RCC 7860 (cell line): Measurements from ENCODE around the gene PRKCA.

Source experiments
- DNase-seq: peaks from one replicate; pipeline ENCODE4 v3.0.0-alpha.2; 2015; ENCODE audit warnings: low spot score
- FAIRE-seq: peaks from 2 replicates; lab custom pipeline; 2012; peaks lifted over from hg19 to GRCh38; lab: Jason Lieb, UNC

PRKCA gene

DNA sequence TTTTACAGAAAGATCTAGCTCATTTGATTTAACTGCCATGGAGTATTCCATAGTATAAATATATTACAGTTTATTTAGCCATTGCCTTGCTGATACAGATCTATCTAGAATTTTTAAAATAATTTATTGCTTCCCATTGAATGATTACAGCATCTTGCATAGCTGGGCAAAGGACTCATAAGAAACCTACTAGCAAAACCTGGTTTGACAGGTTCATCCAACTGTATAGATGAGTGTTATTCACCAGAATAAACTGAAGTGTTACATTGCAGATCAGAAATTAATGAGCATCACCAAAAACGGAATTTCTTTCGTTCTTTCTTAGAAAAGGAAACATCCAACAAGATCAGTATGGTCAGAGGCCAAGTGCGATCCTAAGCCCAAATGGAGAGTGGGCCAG, 330.3 kb downstream of the PRKCA start:
- no peak for DNase-seq
- FAIRE-seq, result no peak

DNA sequence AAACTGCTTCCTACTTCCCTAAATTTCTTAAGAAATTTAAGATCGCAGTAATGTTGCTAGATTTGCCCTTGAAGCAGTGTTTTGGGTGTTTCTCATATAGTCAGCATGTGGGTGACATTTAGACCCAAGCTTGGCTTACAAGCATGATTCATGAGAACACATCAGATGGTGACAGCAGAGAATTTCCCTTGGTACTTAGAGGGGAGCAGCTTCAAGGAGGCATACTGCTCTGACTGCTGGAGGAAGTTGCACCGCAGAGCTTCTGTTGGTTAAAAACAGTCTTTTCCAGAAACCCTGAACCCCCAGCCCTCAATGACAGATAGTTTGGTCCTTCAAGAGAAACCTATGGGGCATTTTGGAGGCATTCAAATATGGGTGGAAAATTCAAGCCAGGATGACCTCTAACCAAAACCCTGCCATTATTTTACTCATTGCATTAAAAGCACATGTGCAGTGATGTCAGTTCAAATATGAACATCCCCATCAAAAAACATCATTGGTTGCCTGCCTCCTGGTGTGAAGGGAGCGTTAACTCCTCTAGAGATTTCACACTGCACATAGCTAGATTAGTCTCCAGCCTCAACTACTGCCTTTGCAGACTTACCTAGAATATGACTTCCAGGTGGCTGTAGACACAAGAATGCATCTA, 331.0 kb downstream of the PRKCA start:
- DNase-seq (no peak), FAIRE-seq (no peak)

DNA sequence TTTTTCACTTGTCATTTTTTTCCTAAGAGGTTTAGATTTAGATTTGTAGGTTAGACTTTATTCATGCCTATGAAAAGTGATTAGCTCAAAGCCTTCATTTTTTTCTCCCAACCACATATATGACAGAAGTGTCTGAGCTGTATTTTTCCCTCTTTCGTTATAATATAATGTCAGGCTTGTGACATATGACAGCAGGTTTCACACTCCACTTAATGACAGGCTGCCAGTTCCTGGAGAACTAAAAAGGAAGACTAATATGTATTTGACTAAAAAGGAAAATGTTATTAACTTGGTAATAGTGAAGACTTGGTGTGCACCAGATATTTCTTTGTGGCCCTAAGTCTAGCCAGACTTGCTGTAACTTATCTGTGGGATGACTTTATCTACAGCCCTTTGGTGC, 331.8 kb downstream of the PRKCA start:
- FAIRE-seq (no peak), DNase-seq (no peak)

DNA sequence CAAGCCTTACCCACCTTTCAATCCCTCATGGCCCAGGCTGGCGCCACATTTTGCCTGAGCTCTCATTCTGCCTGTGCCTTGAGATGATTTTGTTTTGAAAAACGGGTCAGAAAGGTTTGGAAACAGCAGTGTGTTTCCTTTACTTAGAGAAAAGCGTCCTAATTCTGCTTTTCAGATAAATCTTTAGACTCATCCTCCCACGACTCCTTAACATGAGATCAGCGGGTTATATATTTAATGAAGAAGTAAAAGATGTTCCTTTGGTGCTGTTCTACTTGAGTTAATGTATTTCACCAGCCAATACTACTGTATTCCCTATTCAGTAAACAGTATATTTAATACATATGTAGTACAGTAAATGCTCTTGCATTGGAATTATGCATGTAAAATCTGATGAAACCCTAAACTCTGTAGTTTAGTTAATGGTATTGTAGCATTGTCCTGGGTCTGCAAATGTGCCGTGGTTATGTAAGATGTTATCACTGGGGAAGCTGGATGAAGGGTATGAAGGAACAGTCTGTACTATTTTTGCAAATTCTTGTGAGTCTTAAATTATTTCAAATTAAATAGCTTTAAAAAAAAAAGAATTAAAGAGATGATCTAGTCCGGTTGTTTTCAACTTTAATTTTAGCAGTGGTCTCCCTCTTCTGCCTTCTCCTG, 333.1 kb downstream of the PRKCA start:
- no peak for DNase-seq
- no peak for FAIRE-seq

DNA sequence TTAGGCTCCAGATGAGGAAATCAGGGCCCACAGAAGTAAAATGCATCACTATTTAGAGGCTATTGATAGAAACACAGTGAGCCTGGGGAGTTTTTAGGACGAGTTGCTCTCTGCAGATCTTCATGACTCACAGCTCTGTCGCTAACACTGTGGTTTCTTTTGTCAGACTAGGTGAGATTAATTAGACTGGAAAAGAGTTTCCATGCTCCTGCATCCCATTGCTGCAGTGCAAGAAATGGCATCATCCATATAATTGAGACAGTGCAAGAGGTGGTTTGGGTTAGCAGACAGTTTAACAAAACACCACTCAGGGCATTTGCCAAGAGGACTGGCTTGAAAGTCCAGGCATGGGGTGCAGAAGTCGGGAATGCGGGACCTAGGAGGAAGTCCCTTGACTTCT, 333.7 kb downstream of the PRKCA start:
- FAIRE-seq (peak; percentile 88), DNase-seq (peak; percentile 75)

DNA sequence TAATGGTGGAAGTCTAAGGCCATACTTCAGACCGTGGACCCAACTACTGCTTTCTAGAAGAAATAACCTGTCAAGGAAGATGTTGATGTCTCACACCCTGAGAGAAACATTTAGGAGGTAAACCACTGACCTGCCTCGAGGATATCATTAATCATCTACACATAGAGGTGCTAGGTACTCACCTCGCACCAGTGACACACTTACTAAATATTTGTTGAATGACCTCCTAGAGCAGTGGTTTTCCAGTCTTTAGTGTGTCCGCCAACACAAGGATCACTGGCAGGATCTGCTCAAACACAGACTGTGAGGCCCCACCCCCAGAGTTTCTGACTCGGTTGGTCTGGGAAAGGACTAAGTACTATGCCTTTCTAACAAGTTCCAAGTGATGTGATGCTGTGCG, 335.1 kb downstream of the PRKCA start:
- peak; percentile 79 for DNase-seq
- FAIRE-seq, result peak; percentile 90

DNA sequence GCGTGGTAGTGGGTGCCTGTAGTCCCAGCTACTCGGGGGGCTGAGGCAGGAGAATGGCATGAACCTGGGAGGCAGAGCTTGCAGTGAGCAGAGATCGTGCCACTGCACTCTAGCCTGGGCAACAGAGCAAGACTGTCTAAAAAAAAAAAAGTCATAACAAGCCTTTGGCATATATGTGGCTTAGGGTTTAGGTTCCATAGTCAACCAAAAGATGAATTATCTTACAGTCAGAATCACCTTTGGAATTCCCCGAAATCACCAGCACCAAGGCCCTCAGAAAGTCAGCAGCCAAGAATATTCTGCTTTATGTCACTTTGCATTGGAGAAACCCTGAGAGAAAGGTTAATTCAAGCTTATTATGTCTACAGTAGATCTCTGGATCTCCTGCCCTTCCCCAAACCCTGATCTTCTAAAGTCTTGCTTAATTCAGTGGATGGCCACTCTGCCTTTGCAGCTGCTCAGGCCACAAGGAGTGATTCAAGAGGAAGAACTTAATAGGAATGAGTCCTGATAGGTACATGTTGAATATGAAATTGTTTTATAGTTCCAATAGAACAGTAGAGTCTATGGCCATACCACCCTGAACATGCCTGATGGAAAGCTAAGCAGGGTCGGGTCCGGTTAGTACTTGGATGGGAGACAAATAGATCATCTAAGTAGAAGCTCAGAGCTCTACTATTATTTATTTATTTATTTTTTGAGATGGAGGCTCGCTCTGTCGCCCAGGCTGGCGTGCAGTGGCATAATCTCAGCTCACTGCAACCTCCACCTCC, 336.5 kb downstream of the PRKCA start:
- FAIRE-seq, result no peak
- no peak for DNase-seq

DNA sequence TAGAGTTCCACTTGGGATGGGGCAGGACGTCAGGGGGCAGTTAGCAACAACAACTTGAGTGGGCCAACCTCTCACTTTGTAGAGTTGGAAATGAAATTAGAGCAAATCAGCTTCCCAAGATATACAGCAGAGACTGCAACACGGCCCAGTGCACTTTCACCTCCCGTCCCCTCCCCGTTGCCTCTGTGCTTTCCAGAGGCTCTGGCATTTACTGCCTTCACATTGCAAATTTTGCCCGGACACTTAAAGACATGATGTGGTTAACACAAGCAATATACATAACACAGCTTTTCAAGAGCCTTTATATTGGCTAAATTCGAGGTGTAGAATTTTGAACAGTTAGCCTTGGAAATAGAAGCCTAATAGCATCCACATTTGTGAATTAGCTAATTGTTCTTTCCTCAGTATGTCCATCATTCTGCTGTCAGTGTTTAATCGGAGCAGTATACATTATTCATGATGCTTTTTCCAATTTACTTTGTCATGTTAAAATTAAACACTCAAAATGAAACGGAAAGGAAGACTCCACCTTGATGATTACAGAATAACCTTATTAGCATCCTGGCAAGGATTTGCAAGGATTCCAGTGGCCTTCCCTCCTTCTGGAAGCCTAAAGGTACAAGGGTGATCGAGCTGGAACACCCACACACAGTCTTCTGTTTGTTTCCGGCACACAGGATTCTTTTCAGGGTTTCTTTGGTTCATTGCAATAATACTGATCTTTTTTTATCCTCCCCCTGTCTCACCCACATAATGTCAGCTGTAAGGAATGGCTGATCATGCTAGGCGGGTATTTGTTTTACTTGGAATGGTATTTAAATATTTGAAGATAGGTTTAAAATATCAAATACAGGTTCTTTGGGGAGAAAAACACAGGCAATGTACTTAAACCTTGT, 341.6 kb downstream of the PRKCA start:
- FAIRE-seq (no peak), DNase-seq (no peak)

DNA sequence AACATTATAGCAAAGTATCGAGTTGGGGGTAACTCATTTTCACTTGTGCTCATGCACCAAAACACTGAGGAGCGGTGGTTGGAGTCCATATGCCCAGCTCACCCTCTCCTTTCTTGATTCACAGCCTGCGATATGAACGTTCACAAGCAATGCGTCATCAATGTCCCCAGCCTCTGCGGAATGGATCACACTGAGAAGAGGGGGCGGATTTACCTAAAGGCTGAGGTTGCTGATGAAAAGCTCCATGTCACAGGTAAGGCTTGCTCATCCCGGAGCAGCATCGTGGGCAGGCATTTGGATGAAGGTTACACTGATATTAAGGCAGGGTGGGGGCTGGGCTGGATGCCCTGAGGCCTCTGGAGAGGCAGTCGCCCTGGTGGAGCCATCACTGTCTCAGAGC, 342.8 kb downstream of the PRKCA start:
- FAIRE-seq, result no peak
- DNase-seq, result no peak

DNA sequence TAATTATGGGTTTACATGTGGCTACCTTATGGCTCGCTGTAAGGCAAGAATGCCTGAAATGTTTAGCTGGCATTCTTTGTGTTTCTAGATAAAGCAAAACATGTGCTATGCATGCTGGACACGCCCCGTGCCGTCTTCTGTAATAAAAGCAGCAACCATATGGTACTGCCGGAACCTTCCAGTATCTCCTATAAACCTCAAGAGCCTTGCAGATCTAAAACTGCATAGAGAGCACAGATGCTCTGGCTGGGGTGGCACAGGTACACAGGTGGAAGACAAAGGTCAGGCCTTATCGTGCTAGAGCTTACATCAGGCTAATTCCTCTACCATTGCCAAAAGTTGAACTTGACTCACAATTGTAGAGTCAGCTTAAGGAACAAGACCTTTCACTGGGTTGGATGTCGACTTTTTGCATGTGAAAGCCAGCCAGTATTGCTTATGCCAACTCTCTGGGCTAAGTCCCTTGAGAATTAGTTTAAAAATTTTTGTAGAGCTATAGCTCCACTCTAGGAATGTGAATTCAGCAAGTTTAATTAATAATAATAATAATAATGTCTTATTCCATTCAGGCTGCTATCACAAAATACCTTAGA, 345.1 kb downstream of the PRKCA start:
- DNase-seq, result no peak
- FAIRE-seq, result no peak

DNA sequence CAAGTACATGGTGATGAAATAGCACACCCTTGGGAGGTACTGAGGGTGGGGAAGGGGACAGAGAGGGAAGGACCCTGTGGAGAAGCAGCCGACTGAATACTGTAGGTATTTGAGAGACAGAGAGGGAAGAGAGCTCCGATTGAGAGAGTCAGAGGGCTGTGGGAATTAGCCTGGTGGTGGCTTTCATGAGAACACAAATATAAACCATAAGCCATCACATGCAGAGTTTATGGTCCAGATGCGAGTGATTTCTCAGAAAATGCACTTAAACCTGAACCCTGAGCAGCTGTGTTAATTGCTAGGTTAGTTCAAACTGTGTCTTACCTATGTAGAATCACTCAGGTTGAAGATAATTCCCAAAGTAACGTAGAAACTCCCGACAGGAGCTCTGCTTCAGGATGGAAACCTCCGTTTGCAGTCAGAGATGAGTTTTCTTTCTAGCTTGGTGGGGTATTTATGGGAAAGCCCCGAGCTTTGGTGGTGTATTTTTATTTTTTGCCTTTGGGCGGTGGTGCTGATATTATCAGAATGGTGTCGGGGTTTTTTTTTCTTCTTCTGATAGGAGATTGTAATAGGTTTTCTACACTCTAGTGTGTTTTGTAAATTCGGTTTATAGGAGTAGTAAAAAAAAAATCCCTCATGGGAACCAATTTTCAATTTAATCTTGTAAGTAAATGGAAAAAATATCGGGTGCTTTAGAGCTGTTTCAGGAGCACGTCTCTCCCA, 347.6 kb downstream of the PRKCA start:
- FAIRE-seq (no peak), DNase-seq (no peak)

DNA sequence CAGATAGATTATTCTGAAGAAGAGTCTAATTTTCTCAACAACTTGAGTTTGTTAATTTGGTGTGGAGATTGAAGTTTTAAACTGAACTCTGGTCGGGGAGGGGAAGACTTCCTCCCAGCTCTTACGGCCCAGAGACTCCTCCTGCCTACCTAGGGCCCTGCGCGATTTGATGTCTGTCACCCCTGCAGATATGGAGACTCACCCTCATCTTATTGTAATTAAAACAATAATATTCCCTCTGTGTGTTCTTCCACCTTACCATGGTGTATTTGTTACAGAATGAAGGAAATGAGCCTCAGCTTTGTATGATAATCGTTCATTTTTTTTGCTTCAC, 348.1 kb downstream of the PRKCA start:
- FAIRE-seq, result no peak
- DNase-seq, result no peak

DNA sequence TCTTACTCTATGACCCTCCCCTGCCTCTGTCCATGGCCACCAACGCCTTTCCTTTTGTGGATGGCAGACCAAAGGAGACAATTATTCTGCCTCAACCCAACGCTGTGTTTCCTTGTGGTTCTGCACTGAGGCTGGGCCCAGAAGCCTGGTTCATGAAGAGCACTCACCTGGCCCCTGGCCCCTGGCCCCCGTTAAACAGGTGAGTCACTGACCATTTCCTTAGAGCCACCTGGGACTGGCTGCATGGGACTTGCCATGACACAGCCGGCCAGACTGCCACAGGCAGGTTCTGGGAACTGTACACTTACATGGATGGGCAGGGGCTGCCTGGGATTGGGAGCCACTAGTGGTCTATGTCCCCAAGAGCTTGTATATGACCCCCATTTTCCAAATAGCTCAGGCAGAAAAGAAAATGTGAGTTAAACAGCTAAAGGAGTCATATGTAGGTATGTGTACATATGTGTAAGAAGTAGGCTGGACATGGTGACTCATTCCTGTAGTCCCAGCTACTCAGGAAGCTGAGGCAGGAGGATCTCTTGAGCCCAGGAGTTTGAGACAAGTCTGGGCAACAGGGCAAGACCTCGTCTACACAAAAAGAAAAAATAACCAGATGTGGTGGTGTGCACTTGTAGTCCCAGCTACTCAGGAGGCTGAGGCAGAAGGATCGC, 350.6 kb downstream of the PRKCA start:
- no peak for FAIRE-seq
- no peak for DNase-seq

DNA sequence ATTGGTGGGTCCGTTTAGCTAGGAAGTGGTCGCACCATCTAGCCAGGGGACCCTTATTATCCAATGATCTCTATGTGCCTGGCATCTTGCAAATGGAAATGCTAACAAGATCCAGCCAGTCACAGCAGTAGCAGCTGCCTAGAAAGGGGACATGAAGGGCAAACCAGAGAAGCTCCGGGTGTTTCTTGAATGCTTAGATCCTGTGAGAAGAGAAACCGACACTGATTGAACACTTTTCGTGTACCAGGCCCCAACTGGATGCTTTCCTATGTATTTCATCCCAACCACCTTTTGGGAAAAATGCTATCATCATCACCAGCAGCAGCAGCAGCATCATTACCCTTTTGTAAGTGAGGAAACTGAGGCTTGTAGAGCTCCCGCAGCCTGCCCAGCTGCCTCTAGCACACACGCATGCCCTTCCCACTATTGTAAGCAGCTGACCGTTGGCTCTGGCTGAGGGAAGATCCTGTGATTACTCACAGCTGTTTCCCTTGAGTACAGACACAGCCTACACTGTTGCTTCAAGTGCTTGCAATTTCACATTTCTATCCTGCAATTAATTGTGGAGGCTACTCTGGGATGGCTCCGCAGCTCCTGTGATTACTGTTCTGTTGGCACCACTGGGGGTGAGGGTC, 351.8 kb downstream of the PRKCA start:
- FAIRE-seq, result no peak
- DNase-seq, result no peak

DNA sequence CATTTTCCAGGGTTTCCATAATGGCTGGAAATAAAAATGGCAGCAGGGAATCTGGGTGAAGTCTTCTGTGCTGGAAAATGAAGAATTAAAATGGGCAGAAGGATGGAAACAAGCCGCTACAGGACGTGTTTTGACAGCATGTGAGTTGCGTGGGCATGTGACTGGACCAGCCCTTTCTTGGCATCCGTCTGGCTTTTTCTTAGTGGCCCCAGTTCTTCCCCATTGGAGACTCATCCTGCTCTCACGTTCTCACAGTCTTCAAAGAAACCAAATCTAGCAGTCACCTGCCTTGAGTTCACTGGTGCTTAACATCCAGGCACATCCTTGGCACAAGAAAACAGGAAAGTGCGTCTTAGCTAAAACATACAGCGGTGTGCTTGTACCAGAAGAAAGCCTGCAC, 352.4 kb downstream of the PRKCA start:
- DNase-seq, result no peak
- no peak for FAIRE-seq

DNA sequence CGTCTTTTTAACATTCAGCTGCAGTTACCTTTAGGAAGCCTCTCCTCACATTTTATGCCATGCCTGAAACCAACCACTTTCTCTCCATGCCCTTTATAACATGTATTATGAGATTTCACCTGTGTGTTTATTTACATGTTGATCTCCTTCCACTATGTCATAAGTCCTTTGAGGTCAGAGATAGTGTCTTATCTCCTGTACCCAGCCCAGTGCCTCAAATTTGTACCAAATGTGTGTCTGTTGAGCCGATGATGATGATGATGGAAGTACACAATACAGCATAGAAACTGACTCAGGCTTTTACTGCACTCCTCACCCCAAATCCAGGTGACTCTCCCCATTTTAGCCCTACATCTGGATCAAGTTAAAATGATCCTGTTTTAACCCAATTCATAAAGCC, 353.0 kb downstream of the PRKCA start:
- DNase-seq (no peak), FAIRE-seq (no peak)

DNA sequence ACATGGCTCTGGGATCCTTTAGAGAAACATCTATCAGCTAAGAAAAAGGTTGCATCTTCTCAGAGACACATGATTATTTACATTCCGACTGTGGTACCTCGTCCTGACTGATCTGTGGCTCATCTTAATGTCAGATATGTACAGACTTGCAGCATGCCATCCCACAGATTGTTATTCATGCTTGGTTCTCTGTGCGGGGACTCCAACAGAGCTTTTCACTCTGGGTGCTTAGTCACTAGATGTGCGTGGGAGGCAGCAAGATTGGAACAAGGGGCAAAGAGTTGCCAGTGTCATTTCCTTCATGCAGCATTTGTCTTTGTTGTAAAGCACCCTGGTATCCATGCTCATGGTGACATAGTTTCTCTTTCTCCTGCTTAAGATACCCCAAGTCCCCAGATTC, 353.4 kb downstream of the PRKCA start:
- DNase-seq (peak; percentile 67), FAIRE-seq (no peak)

DNA sequence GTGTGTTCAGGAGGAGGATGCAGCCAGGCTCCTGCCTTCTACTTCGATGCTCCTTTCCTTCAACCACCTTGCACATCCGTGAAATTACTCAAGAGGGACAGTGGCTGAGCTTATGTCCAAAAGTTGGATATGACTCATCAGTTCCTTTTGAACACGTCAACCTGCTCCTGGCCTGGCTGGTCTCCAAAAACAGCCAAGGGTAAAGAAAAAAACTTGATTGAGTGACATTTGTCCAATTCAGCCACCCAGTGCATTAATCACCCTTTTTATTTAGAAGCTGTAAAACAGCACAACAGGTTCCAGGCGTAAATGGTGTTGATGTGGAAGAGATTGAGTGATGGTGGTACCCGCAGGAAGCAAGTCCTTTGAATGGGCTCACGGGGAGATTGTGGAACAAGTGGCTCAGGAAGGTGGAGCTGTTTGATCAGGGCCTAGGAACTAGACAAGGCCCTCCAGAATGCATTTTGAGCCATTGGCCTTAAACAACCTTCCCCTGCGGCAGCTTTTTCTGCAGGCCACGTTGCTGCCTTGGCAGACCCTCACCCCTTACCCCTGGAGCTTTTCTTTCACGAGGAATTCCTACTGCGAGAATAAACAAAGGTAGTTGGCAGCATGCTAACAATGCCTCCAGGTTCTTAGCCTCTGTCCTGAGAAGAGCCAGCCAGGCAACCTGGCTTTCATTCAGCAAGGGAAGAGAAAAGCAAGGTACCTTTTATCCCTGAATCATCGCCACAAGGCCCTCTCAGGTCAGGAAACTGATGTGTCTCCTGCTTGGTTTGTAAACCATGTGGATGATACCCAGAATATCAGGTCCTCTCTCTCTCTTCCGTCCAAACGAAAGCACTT, 359.2 kb downstream of the PRKCA start:
- FAIRE-seq (peak; percentile 89), DNase-seq (peak; percentile 87)
